HG03442 (cell line): Measurements from ENCODE around the gene DYNLL2.
"Not testable (repeated sequence)": the region's sequence is repeated elsewhere in the genome, so short reads cannot be mapped to it uniquely, and the experiment has no call there.

ENCODE experiments used
- ATAC-seq: cut with Tn5 transposase; IDR thresholded peaks from one replicate; pipeline ENCODE4 v1.9.1; 2021; ENCODE audit warnings: mild to moderate bottlenecking, moderate library complexity; ENCODE audit not compliant: unreplicated experiment

DYNLL2 gene

DNA sequence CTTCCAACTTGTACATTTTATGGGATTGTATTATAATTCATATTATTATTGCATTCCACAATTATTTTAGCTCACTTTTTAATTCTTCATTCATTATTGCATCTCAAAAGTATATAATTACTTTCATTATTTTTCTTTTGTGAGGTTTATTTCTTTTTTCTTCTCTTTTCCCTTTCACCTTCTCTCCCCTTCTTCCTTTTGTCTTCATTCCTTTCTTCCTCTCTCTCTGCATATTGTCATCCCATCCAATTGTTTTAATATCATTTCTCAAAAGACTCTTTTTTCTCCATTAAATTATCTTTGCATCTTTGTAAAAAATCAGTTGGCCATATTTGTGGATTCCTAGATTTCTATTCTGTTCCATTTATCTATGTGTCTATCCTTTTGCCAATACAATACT lies 17.3 kb downstream of the DYNLL2 start:
- no peak for ATAC-seq

- not testable (repeated sequence) for ATAC-seq
These were observed 18.7 kb downstream of the DYNLL2 start for GRCh38 chr17:58101898-58102297.

DNA sequence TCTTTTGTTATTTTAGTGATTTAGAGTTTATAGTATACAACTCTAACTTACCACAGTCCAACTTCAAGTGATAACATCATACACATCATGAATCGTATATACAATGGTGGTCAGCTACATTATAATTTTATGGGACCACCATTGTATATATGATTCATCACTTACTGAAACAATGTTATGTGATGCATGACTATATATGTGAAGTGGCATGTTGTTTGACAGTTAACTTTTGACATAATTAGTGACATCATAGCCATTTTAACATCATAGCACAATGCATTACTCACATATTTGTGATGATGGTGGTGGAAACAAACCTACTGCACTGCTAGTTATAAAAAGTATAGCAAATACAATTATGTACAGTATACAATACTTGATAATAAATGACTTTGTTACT lies 21.9 kb downstream of the DYNLL2 start:
- no peak for ATAC-seq

DNA sequence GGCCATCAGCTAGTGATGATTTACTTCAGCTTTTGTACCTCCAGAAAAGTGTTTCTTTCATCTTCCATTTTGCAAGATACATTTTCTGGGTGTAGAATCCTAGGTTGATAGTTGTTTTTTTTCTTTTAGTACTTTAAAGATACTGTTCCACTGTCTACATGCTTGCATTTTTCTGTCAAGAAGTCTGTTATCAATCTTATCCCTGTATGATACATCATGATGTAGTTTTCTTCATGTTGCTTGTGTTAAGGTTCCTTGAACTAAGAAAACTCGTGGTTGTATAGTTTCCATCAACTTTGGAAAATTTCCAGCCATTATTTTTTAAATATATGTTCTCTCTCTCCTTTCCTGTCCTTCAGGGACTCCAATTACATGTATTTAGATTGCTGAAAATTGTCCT lies 24.1 kb downstream of the DYNLL2 start:
- ATAC-seq: no peak

DNA sequence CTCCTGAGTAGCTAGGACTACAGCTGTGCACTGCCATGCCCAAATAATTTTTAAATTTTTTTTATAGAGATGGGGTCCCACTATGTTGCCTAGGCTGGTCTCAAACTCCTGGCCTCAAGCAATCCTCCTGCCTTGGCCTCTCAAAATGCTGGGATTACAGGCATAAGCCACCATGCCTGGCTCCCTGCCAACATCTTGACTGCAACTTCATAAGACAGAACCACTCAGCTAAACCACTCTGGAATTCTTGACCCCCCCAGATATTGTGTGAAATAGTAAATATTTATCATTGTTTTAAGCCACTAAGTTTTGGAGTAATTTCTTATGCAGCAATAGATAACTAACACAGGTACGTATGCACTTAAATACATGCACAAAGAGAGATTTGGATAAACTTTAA lies 26.0 kb downstream of the DYNLL2 start:
- ATAC-seq: no peak

GRCh38 chr17:58110012-58110411 lies 26.8 kb downstream of the DYNLL2 start:
- no peak for ATAC-seq

GRCh38 chr17:58111676-58112075 lies 28.5 kb downstream of the DYNLL2 start:
- ATAC-seq: no peak

DNA sequence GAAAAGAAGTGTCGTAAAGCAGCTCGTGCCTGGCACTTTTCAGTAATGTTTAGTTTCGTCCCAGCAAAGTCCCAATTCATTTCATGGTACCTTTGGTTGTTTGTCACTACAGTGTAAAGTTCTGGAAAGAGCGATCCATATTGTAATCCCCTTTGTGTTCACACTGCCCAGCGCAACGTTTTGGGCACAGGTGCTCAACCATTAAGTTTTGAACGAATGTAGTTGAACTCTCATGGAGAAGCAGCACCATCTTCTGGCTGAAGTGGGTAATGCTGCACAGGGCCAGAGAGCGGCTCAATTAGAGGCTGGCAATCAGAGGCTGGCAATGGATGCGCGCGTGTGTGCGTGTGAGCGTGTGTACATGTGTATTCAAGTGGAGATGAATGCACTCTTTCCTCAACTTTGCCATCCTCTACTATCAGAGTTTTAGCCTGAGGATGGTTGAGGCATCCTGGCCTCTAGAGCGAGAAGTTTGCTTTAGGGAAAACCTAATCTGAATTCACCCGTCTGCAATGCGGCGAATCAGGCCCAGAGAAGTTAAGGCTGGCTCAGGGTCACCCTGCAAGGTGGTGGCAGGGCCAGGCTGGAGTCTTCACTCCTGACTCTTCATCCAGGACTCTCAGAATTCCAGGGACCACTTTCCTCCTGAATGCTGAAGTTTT lies 29.9 kb downstream of the DYNLL2 start:
- no peak for ATAC-seq

DNA sequence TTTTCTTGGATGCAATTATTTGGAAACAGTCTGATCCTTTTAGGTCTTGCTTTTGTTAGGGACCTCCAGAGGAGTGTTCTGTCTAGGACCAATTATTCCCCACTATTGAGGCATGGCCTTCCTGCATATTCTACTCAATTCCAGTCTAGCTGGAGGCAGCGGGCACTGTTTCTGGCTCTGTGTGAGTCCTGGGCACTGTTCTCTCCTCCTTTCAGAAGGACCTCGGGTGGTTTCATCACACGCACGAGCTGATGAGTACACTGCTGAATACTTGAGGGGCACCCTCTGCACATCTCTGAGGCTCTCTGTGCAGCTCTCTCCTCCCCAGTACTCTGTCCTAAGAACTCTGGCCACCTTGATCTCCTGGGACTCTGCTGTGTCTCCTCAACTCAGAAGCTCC lies 30.7 kb downstream of the DYNLL2 start:
- ATAC-seq: no peak

- no peak for ATAC-seq
These were observed 34.2 kb downstream of the DYNLL2 start for GRCh38 chr17:58117382-58117781.

DNA sequence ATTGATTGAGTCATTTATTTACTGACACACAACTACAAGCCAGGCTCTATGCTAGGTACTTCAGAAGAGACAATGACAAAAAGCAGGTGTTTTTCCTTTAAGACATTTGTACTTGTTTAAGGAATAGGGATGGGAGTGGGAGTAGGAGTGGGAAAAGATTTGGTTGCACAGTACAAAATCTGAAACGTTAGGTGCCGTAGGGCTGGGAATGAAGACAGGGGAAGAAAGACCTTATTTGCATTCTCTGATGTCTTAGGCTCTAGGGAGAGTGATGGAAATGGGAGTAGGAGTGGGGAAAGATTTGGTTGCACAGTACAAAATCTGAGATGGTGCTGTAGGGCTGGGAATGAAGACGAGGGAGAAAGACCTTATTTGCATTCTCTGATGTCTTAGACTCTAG lies 36.3 kb downstream of the DYNLL2 start:
- ATAC-seq: no peak

GRCh38 chr17:58120195-58120822 lies 37.1 kb downstream of the DYNLL2 start:
- no peak for ATAC-seq

DNA sequence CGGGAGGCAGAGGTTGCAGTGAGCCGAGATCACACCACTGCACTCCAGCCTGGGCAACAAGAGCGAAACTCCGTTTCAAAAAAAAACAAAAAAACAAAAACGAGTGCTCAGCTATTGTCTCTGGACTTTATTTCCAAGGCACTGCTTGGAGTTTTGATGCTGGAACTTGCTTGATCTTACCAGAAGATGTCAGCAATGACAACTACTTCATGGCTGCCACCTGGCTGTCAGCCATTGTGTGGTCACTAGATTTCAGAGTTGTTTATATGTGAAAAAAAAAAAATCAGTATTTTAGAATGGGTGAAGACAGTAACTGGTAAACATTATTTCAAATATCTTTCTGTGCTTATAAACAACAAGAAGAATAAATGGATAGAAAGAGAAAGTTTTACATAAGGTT lies 38.7 kb downstream of the DYNLL2 start:
- no peak for ATAC-seq

- ATAC-seq: no peak
These were observed 44.6 kb downstream of the DYNLL2 start for GRCh38 chr17:58127846-58128245.

DNA sequence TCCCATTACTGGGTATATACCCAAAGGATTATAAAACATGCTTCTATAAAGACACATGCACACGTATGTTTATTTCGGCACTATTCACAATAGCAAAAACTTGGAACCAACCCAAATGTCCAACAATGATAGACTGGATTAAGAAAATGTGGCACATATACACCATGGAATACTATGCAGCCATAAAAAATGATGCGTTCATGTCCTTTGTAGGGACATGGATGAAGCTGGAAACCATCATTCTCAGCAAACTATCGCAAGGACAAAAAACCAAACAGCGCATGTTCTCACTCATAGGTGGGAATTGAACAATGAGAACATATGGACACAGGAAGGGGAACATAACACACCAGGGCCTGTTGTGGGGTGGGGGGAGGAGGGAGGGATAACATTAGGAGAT lies 49.5 kb downstream of the DYNLL2 start:
- not testable (repeated sequence) for ATAC-seq

DNA sequence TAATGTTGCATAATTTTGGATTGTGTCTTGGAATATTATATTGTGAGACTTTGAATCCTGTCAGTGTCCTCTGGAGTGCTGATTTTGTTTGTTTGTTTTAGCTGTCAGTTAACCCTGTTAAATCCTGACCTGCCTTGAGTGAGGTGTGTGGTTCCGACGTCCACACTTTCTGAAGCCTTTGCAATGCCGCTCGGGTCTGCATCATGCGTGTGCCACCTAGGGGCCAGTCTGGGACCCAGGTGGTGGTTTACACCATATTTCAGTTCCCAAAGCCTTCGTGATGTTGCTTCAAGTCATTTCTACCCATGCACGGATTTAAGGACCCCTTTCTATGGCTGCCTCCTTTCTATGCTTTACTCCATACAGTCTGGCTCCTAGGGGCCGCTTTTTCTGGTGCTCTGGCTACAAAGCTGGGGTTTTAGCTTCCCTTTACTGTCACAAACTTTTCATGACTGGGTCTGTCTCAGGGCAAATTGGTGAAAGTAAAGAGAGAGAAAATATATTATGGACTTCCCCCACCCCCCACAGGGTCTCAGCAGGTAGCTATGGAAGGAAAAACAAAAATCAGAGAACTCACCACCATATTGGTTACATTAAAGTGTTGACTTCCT lies 53.6 kb downstream of the DYNLL2 start:
- no peak for ATAC-seq

DNA sequence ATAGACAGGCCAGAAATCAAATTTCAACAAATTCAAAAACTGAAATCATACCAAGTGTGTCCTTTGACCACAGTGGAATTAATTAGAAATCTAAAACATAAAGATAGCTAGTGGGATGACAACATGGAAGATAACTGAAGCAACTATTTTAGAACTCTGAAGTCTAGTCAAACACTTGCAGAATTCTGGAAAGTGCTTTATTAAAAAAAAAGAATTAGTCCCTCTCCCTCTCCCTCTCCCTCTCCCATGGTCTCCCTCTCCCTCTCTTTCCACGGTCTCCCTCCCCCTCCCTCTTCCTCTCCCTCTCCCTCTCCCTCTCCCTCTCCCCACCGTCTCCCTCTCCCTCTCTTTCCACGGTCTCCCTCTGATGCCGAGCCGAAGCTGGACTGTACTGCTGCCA lies 58.3 kb downstream of the DYNLL2 start:
- ATAC-seq: no peak

- not testable (repeated sequence) for ATAC-seq
These were observed 60.1 kb downstream of the DYNLL2 start for GRCh38 chr17:58143335-58143734.

DNA sequence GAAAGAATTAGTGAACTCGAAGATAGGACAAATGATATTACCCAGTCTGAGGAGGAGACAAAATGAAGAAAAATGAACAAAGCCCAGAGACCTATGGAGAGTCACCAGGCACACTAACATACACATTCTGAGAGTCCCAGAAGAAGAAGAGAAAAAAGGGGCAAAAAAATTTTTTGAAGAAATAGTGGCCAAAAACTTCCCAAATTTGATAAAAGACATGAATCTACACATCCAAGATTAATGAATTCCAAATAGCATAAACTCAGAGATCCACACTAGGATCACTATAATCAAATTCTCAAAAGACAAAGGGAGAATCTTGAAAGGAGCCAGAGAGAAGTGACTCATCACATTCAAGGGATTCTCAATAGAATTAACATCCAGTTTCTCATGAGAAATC lies 61.6 kb downstream of the DYNLL2 start:
- ATAC-seq: no peak
